Right lobe of liver (tissue), 6 donors: ENCODE data around the gene RCAN3. TPM values are rescaled to one million over a fixed set of nuclear protein-coding genes. Genes with fewer than 3 reads are reported as not detected.
A peak's percentile ranks its signal among the peaks of the same experiment; 100 is the strongest.

Experiments
- ATAC-seq, 4 donors: fragments of 200-7000 bp; cut with Tn5 transposase; one replicate each; pipeline ENCODE4 v1.9.1; 2020; ENCODE audit warnings: mild to moderate bottlenecking in 4 of 4, moderate library complexity in 4 of 4
- DNase-seq, 3 donors: peaks; one replicate each; pipeline ENCODE4 v3.0.0-alpha.2; 2020
- H3K27ac ChIP-seq, 3 donors: fragments of 200-600 bp; one replicate each; pipeline ENCODE4 v1.8.0; 2022
- H3K27me3 ChIP-seq, 2 donors: fragments of 200-600 bp; one replicate each; pipeline ENCODE4 v1.8.0; 2022
- H3K36me3 ChIP-seq, 4 donors: fragments of 200-600 bp; sonication (generic) in 1 of 4; one replicate each; pipeline versions ENCODE4 v1.5.1 to v1.8.0; 2017 to 2022; ENCODE audit warnings: control low read depth in 1 of 4
- H3K4me1 ChIP-seq, 4 donors: fragments of 200-600 bp; sonication (generic) in 1 of 4; one replicate each; pipeline versions ENCODE4 v1.5.1 to v1.8.0; 2017 to 2022; ENCODE audit warnings: control low read depth in 1 of 4
- H3K4me3 ChIP-seq, 3 donors: fragments of 200-600 bp; one replicate each; pipeline ENCODE4 v1.8.0; 2022
- H3K9me3 ChIP-seq, 4 donors: fragments of 200-600 bp; sonication (generic) in 1 of 4; one replicate each; pipeline versions ENCODE4 v1.5.1 to v1.8.0; 2017 to 2022; ENCODE audit warnings: control low read depth in 1 of 4
- POLR2A ChIP-seq: fragments of 450-650 bp; IDR thresholded peaks from one replicate; pipeline ENCODE4 v1.6.1; 2017; ENCODE audit warnings: antibody characterized with exemption, mild to moderate bottlenecking
- whole genome bisulfite sequencing: methylation state at CpG from one replicate; pipeline ENCODE4 v1.1.6; 2018; ENCODE audit warnings: low coverage, low lambda C conversion rate; ENCODE audit not compliant: insufficient coverage; ENCODE audit errors: missing lambda C conversion rate; 5-methylcytosine and 5-hydroxymethylcytosine counted together
- intact Hi-C, 2 donors: fragments of 100-400 bp; cut with DNase I; formaldehyde crosslinking; loops; one replicate each; pipeline versions ENCODE4 v1.11.2 to v1.14.1; 2022
- long read RNA-seq: library from polyadenylated mRNA; unstranded; transcript quantifications from one replicate; pipeline ENCODE4 v2.0.0, GENCODE V29; 2019
- total RNA-seq, 6 experiments: library from RNA; depleted of rRNA in 2 of 6; stranded (reverse); fragments of >200 nt in 2 of 6; fragmentation: NEBNext Ultra II Directional in 3 of 6; extraction: Animal tissue kit (Norgen Biotek cat#: 25700) in 3 of 6; gene quantifications; one replicate each; pipeline versions ENCODE4 v1.1.0 to v1.2.4, GENCODE V29; 2016 to 2023
- TF ChIP-seq, protein P1 (sequence below), 4 donors: fragments of 200-600 bp in 3 of 4; fragments of 450-650 bp in 1 of 4; IDR thresholded peaks; one replicate each; pipeline versions ENCODE4 v1.5.1 to v1.8.0; 2016 to 2022; ENCODE audit warnings: antibody characterized with exemption in 4 of 4, mild to moderate bottlenecking in 2 of 4
- donor health status: DM: no; HTN: yes; CAD: no.
- donor health status: DM: no; HTN: no; CAD: no.
- donor health status: DM: no; HTN: no; CAD: no.
- donor health status: DM: no; HTN: yes; CAD: no.
- donor health status: DM: no; HTN: yes; CAD: no.

RCAN3 gene
- total RNA-seq: 1 to 10 TPM; 1.2 to 3.1 (median 2.1) TPM
- long read RNA-seq: 0 reads

DNA sequence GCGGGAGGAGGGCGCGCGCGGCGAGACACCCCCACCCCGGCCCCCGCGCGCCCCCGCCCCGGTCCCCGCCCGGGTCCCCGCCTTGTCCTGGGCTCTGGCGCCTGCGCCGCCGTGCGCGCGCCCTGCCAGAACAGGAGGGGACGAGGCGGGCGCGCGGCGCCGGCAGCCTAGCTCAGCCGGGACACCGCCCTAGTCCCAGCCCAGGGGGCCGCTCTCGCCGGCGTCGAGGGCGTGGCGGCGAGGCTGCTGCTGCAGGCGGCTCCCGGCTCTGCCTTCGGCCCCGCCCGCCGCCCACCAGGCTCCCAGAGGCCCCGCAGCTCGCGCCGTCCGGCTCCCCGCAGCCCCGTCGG is at the start of gene RCAN3:
Gene RCAN3 (plus strand): TSS at position 128 of the 350 bp plus-strand sequence. CDS start 11,537 bp downstream, outside the sequence.
- Histone ChIP-seq H3K27me3 (no peaks in the 10 kb centered on the region), H3K4me1 (peaks cover 0 to 6% (median 0%) of the 10 kb centered on the region in 4 donors), H3K27ac (peak within 1 kb of the TSS; percentile 21 to 70 (median 49)), H3K36me3 (no peaks in the 10 kb centered on the region), H3K4me3 (peak within 1 kb of the TSS; percentile 60 to 74 (median 63)), H3K9me3 (no peaks in the 10 kb centered on the region)
- intact Hi-C loops: no loop called here
- WGBS: 0% methylated on average over 4 of the region's 53 CpGs
- peak; percentile 24 for TF ChIP-seq POLR2A
- TF ChIP-seq, protein P1, sequence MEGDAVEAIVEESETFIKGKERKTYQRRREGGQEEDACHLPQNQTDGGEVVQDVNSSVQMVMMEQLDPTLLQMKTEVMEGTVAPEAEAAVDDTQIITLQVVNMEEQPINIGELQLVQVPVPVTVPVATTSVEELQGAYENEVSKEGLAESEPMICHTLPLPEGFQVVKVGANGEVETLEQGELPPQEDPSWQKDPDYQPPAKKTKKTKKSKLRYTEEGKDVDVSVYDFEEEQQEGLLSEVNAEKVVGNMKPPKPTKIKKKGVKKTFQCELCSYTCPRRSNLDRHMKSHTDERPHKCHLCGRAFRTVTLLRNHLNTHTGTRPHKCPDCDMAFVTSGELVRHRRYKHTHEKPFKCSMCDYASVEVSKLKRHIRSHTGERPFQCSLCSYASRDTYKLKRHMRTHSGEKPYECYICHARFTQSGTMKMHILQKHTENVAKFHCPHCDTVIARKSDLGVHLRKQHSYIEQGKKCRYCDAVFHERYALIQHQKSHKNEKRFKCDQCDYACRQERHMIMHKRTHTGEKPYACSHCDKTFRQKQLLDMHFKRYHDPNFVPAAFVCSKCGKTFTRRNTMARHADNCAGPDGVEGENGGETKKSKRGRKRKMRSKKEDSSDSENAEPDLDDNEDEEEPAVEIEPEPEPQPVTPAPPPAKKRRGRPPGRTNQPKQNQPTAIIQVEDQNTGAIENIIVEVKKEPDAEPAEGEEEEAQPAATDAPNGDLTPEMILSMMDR (IDR thresholded peaks at IDR 0.05): no peak
- peak; percentile 92 to 98 (median 94) for ATAC-seq
- peak; percentile 82 to 88 (median 83) for DNase-seq

DNA sequence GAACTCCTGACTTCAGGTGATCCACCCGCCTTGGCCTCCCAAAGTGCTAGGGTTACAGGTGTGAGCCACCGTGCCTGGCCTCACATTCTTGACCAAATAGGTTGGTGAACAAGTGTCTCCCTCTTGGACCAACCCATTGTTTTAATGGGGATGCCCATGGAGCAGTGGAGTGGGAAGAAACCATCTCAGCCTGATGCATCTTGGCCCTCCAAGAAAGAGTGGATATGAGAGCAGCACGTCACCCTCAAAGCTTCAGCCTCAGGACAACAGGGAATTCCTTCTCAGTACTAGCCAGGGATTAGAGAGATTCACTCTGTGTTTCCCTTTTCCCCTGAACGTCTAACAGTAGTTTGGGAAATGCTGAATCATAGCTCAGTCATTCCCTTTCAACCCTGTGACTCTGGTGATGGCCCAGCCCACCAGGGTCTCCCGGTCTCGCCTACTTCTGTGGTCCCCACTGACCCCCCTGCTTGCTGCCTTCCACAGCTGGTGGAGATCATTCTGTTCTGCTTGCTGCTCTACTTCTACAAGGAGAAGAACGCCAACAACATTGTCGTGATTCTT is 49.6 kb upstream of the RCAN3 start:
- Histone ChIP-seq H3K4me3 (no peak overlapping the region), H3K9me3 (no peaks in the 10 kb centered on the region), H3K4me1 (no peaks in the 10 kb centered on the region), H3K27me3 (no peaks in the 10 kb centered on the region), H3K36me3 (peaks cover 0 to 18% (median under 1%) of the 10 kb centered on the region in 4 donors), H3K27ac (no peak overlapping the region)
- TF ChIP-seq POLR2A: no peak
- TF ChIP-seq, protein P1 (IDR thresholded peaks at IDR 0.05): no peak
- intact Hi-C loops: no loop called here
- DNase-seq (no peak), ATAC-seq (no peak)
- 91% methylated on average over 7 of the region's 8 CpGs for WGBS

GRCh38 chr1:24454673-24455072 is 48.0 kb upstream of the RCAN3 start:
- ATAC-seq: no peak
- no peak for TF ChIP-seq POLR2A
- TF ChIP-seq, protein P1 (IDR thresholded peaks at IDR 0.05): no peak
- WGBS: 86% methylated on average over 4 of the region's 5 CpGs

DNA sequence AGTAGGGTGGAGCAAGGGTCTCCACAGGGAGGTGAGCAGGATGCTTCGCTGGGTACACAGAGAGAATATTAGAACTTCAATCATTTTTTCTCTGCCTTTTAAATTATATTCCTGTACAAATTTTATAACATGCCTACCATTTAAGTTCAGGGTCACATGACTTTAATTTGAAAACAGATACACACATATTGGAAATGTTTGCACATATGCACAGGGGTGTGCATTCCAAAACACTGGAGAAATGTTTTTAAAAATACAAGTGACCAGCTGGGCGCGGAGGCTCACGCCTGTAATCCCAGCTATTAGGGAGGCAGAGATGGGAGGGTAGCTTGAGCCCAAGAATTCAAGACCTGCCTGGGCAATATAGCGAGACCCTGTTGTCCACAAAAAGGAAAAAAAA is 47.4 kb upstream of the RCAN3 start:
- intact Hi-C loops: no loop called here
- 92% methylated on average over 5 of the region's 5 CpGs for WGBS

More at GRCh38 chr1:24454673-24455072, 48.0 kb upstream of the RCAN3 start:
- peaks cover 0 to 14% (median under 1%) of the 10 kb centered on the region in 4 donors for H3K36me3 ChIP-seq
- no peak overlapping the region for H3K27ac ChIP-seq
- no peak for DNase-seq
- H3K9me3 ChIP-seq: no peaks in the 10 kb centered on the region
- intact Hi-C loops: no loop called here
- no peak overlapping the region for H3K4me3 ChIP-seq
- no peaks in the 10 kb centered on the region for H3K4me1 ChIP-seq
- no peaks in the 10 kb centered on the region for H3K27me3 ChIP-seq

More for the DNA sequence above, 47.4 kb upstream of the RCAN3 start:
- Histone ChIP-seq H3K27me3 (no peaks in the 10 kb centered on the region), H3K36me3 (peaks cover 0 to 8% (median under 1%) of the 10 kb centered on the region in 4 donors), H3K4me1 (no peaks in the 10 kb centered on the region), H3K27ac (no peak overlapping the region), H3K4me3 (no peak overlapping the region), H3K9me3 (no peaks in the 10 kb centered on the region)
- ATAC-seq (no peak), DNase-seq (no peak)
- TF ChIP-seq, protein P1 (IDR thresholded peaks at IDR 0.05): no peak
